ENCODE results near the gene CAPN15.

DNA sequence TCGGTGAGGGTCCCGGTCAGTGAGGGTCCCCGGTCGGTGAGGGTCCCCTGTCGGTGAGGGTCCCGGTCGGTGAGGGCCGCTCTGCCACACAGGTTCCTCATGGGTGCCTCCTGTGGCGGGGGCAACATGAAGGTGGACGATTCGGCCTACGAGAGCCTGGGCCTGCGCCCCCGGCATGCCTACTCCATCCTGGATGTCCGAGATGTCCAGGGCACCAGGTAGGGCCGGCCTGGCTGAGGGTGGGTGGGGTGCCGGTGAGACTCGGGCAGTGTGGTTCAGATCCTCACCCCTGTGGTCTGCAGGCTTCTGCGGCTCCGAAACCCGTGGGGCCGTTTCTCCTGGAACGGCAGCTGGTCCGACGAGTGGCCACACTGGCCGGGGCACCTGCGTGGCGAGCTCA, 23.7 kb downstream of the CAPN15 start:
- no peak for TF ChIP-seq TCF12 (IDR thresholded peaks at IDR 0.05; ENCODE audit: low read depth)
- TF ChIP-seq ZBTB7A (IDR thresholded peaks at IDR 0.05; ENCODE audit: low read depth): no peak
- TF ChIP-seq TAF1 (IDR thresholded peaks at IDR 0.05; ENCODE audit: low read depth): no peak
- no peak for TF ChIP-seq FOXM1 (IDR thresholded peaks at IDR 0.05; ENCODE audit: borderline replicate concordance, low read depth)
- no peak for TF ChIP-seq TEAD4 (IDR thresholded peaks at IDR 0.05)
- TF ChIP-seq YY1 (IDR thresholded peaks at IDR 0.05; ENCODE audit: low read depth): no peak
- TF ChIP-seq, protein P1, sequence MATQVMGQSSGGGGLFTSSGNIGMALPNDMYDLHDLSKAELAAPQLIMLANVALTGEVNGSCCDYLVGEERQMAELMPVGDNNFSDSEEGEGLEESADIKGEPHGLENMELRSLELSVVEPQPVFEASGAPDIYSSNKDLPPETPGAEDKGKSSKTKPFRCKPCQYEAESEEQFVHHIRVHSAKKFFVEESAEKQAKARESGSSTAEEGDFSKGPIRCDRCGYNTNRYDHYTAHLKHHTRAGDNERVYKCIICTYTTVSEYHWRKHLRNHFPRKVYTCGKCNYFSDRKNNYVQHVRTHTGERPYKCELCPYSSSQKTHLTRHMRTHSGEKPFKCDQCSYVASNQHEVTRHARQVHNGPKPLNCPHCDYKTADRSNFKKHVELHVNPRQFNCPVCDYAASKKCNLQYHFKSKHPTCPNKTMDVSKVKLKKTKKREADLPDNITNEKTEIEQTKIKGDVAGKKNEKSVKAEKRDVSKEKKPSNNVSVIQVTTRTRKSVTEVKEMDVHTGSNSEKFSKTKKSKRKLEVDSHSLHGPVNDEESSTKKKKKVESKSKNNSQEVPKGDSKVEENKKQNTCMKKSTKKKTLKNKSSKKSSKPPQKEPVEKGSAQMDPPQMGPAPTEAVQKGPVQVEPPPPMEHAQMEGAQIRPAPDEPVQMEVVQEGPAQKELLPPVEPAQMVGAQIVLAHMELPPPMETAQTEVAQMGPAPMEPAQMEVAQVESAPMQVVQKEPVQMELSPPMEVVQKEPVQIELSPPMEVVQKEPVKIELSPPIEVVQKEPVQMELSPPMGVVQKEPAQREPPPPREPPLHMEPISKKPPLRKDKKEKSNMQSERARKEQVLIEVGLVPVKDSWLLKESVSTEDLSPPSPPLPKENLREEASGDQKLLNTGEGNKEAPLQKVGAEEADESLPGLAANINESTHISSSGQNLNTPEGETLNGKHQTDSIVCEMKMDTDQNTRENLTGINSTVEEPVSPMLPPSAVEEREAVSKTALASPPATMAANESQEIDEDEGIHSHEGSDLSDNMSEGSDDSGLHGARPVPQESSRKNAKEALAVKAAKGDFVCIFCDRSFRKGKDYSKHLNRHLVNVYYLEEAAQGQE (IDR thresholded peaks at IDR 0.05; ENCODE audit: low read depth): no peak
- TF ChIP-seq EP300 (IDR thresholded peaks at IDR 0.05; ENCODE audit: borderline replicate concordance): no peak
- no peak for TF ChIP-seq CREB1 (IDR thresholded peaks at IDR 0.05; ENCODE audit: low read depth)
- TF ChIP-seq, protein P2, sequence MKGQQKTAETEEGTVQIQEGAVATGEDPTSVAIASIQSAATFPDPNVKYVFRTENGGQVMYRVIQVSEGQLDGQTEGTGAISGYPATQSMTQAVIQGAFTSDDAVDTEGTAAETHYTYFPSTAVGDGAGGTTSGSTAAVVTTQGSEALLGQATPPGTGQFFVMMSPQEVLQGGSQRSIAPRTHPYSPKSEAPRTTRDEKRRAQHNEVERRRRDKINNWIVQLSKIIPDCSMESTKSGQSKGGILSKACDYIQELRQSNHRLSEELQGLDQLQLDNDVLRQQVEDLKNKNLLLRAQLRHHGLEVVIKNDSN (IDR thresholded peaks at IDR 0.05): no peak

All from Ishikawa (cell line).